Measurements from ENCODE around the gene H2BK1.

Gene H2BK1

DNA sequence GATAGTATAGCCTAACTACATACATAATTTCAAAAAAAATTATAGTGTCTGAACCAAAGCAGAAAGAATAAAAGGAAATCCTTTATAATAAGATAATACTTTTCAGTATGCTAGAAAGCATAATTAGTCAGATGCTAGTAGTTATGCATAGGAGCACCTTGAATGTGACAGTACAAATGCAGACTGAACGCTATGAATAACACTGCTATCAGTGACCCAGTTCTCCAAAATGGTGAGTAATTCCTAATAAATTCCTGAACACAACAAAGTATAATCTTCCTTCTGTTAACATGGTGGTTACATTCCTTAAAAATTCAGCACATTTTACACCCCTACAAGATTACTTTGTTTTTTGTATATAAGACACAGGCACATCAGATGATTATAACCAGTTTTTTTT is 20.8 kb upstream of the H2BK1 start:
- TF ChIP-seq, protein P1, sequence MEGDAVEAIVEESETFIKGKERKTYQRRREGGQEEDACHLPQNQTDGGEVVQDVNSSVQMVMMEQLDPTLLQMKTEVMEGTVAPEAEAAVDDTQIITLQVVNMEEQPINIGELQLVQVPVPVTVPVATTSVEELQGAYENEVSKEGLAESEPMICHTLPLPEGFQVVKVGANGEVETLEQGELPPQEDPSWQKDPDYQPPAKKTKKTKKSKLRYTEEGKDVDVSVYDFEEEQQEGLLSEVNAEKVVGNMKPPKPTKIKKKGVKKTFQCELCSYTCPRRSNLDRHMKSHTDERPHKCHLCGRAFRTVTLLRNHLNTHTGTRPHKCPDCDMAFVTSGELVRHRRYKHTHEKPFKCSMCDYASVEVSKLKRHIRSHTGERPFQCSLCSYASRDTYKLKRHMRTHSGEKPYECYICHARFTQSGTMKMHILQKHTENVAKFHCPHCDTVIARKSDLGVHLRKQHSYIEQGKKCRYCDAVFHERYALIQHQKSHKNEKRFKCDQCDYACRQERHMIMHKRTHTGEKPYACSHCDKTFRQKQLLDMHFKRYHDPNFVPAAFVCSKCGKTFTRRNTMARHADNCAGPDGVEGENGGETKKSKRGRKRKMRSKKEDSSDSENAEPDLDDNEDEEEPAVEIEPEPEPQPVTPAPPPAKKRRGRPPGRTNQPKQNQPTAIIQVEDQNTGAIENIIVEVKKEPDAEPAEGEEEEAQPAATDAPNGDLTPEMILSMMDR (IDR thresholded peaks at IDR 0.05; ENCODE audit: low read length, missing control alignments), result no peak
- H3K4me3 ChIP-seq (replicated peaks; ENCODE audit: low read depth, low read length), result no peak overlapping the region
- no peak for DNase-seq (ENCODE audit: low read depth)

DNA sequence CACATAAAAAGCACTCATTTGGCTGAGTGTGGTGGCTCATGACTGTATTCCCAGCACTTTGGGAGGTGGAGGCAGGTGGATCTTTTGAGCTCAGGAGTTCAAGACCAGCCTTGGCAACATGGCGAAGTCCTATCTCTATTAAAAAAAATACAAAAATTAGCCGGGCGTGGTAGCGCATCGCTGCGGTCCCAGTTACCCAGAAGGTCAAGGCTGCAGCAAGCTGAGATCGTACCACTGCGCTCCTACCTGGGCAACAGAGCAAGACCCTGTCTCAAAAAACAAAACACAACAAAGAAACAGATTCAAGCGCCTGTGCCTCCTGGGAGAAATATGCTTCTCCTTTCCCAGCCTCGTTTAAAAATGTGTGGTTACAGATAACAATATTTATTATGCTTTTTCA is 19.0 kb upstream of the H2BK1 start:
- no peak for DNase-seq (ENCODE audit: low read depth)
- H3K4me3 ChIP-seq (replicated peaks; ENCODE audit: low read depth, low read length), result no peak overlapping the region
- TF ChIP-seq, protein P1 (IDR thresholded peaks at IDR 0.05; ENCODE audit: low read length, missing control alignments), result no peak

DNA sequence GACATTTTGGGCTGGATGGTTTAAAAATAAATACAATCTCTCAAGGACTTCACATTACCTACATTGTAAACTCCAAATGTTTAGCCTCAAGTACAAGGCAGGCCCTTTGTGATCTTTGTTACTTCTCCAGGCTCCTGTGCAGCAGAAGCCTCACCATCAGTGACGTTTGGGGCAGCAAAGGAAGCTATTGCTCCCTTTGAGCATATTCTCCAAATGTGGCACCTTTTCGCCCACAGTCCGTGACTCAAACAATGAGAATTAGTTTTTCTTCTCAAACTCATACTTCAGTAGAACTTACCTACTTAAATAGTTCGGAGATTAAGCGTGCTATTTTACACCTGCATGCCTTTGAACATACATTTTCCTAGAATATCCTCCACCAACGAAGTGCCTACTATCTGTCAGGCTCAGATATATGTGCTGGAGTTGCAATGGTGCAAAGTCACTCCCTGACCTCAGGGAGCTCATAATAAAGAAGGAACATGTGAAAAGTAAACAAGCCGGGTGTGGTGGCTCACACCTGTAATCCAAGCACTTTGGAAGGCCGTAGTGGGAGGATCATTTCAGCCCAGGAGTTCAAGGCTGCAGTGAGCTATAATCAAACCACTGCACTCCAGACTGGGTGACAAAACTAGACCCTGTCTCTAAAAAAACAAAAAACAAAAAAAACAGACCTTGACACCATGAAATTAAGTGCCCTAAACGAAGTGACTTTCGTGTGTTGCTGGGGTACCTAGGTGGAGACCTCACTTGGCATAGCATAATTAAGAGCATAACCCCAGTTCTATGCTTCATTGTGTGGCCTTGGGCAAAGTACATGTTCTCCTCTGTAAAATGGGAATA is 18.0 kb upstream of the H2BK1 start:
- H3K4me3 ChIP-seq (replicated peaks; ENCODE audit: low read depth, low read length), result peak overlapping the region; percentile 88
- TF ChIP-seq, protein P1 (IDR thresholded peaks at IDR 0.05; ENCODE audit: low read length, missing control alignments), result no peak
- DNase-seq (ENCODE audit: low read depth), result no peak

DNA sequence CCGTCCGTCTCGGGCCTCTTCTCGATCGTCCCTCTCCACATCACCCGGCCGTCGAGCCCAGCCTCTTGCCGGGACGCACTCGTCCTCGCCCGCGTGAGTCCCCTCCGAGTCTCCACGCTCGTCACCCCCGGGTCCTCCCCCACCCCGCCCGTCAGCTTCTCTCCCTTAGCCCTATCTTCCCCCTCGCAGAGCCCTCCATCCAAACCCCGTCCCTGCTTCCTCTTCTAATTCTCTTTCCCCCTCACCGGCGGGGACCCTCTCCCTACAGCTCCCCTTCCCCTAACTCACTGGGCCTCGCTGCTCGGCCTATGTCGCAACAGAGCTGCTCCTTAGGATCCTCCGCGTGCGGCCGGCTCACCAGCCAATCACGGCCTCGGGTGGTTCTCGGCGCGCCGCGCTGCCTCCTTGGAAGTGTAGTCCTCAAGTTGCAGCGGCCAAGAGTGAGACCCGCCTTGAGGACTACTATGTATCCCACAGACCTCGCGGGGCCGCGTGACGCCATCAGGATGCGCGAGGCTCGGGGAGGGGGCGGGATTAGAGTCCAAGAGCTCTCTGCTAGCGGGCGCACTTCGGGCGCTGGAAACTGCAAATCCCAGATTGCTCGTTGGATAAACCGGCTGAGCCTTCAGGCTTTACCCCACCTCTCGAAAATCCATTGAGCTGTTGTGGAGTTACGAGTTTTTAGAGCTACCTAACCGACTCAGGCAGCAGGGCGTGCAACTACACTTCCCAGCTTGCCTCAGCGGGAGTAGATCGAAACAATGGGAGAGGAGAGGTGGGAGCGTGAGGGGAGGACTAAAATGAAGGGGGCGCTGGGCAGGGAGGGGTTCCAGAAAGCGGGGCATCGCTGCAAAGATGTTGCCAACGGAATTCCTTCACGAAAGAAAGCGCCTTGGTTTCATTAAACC is 16.8 kb upstream of the H2BK1 start, which contains the start of gene ABCF2:
ABCF2 (minus strand) TSS at position 331 of the 908 bp plus-strand sequence. CDS start 747 bp downstream, outside the sequence.
- DNase-seq (ENCODE audit: low read depth), result peak; percentile 99
- TF ChIP-seq, protein P1 (IDR thresholded peaks at IDR 0.05; ENCODE audit: low read length, missing control alignments), result no peak
- H3K4me3 ChIP-seq (replicated peaks; ENCODE audit: low read depth, low read length), result peak within 1 kb of the TSS; percentile 88

DNA sequence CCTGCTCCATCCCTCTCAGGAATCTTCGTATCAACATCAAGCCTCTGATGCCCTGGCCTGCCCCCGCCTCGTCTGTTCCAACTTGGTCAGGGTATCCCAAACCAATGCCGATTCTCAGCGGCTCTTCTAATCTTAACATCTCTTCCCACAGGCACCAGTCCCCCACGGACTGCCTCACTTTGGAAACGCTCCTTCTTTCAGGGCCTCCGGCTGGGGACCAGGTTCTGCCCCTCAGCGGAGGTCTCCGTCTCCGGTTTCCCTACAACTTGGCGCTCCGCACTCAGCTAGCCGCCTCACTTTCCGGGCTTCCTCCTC is 16.2 kb upstream of the H2BK1 start:
- TF ChIP-seq, protein P1 (IDR thresholded peaks at IDR 0.05; ENCODE audit: low read length, missing control alignments), result no peak
- no peak for DNase-seq (ENCODE audit: low read depth)
- peak overlapping the region; percentile 88 for H3K4me3 ChIP-seq (replicated peaks; ENCODE audit: low read depth, low read length)

DNA sequence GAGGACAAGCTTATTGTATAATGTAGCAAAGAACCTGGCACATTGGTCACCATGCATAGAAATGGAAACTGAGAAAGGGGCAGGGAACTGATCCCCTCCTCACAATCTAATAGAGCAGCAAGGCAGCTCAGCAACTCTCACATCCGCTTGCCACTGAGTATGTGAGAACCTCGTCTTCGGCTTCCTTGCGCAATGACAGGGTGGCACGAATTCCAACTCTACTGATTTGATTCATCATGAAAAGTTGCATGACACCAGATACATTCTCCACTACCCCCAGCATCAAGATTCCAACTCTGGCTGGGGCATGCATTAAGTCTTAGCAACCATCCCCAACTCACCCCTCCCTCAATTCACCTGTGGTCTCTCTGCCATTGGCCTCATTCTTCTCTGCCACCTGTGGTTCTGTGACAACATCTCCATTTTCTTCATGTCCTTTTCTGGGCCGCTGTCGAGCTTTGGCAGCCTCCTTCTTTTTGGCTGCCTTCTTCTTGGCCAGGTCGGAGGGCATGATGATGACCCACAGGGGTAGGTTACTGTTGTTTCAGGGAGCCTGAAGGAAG is 15.7 kb upstream of the H2BK1 start:
- TF ChIP-seq, protein P1 (IDR thresholded peaks at IDR 0.05; ENCODE audit: low read length, missing control alignments), result no peak
- no peak for DNase-seq (ENCODE audit: low read depth)
- H3K4me3 ChIP-seq (replicated peaks; ENCODE audit: low read depth, low read length), result peak overlapping the region; percentile 88

Measured in fibroblast of pulmonary artery (primary cell).